Upper lobe of left lung (tissue), 6 donors: ENCODE data around the gene DPP10. TPM values are rescaled to one million over a fixed set of nuclear protein-coding genes. Genes with fewer than 3 reads are reported as not detected.

Experiments used
- ATAC-seq, 2 donors: fragments of 200-7000 bp; cut with Tn5 transposase; one replicate each; pipeline ENCODE4 v1.9.1; 2022; ENCODE audit warnings: mild to moderate bottlenecking in 2 of 2, moderate library complexity in 2 of 2; ENCODE audit not compliant: low FRiP score in 2 of 2
- DNase-seq, 2 donors: peaks; one replicate each; pipeline ENCODE4 v3.0.0-alpha.2; 2019 to 2020
- H3K27ac ChIP-seq, 4 donors: fragments of 200-600 bp; sonication (generic); one replicate each; pipeline ENCODE4 v1.5.1; 2016 to 2019
- H3K27me3 ChIP-seq, 4 donors: fragments of 200-600 bp; sonication (generic); one replicate each; pipeline ENCODE4 v1.5.1; 2017 to 2019
- H3K36me3 ChIP-seq, 4 donors: fragments of 200-600 bp; sonication (generic); one replicate each; pipeline ENCODE4 v1.5.1; 2016 to 2019
- H3K4me1 ChIP-seq, 4 donors: fragments of 200-600 bp; sonication (generic); one replicate each; pipeline ENCODE4 v1.5.1; 2018 to 2019
- H3K4me3 ChIP-seq, 4 donors: fragments of 200-600 bp; sonication (generic); one replicate each; pipeline ENCODE4 v1.5.1; 2017 to 2019; ENCODE audit warnings: mild to moderate bottlenecking in 2 of 4, moderate library complexity in 1 of 4
- H3K9me3 ChIP-seq, 4 donors: fragments of 200-600 bp; sonication (generic); one replicate each; pipeline ENCODE4 v1.5.1; 2018 to 2019
- EP300 ChIP-seq, 4 donors: sonication (generic); formaldehyde crosslinking; IDR thresholded peaks; one replicate each; pipeline ENCODE4 v1.5.1; 2017; ENCODE audit warnings: antibody characterized with exemption in 4 of 4, control low read depth in 2 of 4
- POLR2A ChIP-seq, 4 donors: fragments of 450-650 bp; IDR thresholded peaks; one replicate each; pipeline ENCODE4 v1.5.1; 2016 to 2017; ENCODE audit warnings: antibody characterized with exemption in 4 of 4, mild to moderate bottlenecking in 2 of 4
- POLR2AphosphoS5 ChIP-seq, 2 donors: sonication (generic); formaldehyde crosslinking; IDR thresholded peaks; one replicate each; pipeline ENCODE4 v1.5.1; 2017; ENCODE audit warnings: antibody characterized with exemption in 2 of 2
- WGBS, 2 donors: methylation state at CpG; one replicate each; pipeline ENCODE4 v1.1.5; 2017 to 2018; 5-methylcytosine and 5-hydroxymethylcytosine counted together
- total RNA-seq, 6 donors: library from RNA; depleted of rRNA in 4 of 6; stranded (reverse); fragments of >200 nt in 4 of 6; gene quantifications; one replicate each; pipeline versions ENCODE4 v1.1.0 to v1.2.1, GENCODE V29; 2016 to 2021
- TF ChIP-seq, protein P1 (sequence below), 6 experiments: fragments of 450-650 bp in 4 of 6; fragments of 200-600 bp in 2 of 6; sonication (generic) in 2 of 6; IDR thresholded peaks; one replicate each; pipeline ENCODE4 v1.5.1; 2016 to 2019; ENCODE audit warnings: antibody characterized with exemption in 6 of 6
- donor health status: DM: no; HTN: no; CAD: no; lungs with moderate emphysema.
- donor health status: DM: no; HTN: yes; CAD: no; lungs with severe emphysema.

Gene DPP10
- total RNA-seq, 6 donors from 2014 or later = 0.46 to 1.7 (median 0.77) TPM; not detected in 2

DNA sequence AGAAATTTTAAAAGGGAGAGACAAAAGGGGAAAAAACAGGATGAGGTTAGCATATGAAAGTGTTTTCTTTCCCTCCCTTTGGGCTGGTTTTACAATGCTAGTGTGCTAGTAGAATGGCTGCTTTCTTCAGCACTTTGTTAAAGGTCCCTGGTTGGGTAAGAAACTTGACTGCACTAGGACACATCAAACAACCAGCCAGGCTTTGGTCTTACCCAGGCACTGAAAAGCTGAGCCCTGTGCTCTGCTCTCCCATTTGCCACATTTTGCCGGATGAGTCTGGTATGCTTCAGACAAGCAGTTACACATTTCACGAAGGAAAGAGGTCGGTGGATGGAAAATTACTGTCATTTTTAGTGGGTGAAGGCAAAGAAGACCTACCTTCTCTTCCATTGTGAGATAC, 242.0 kb downstream of the DPP10 start:
- no peak overlapping the region for H3K27ac ChIP-seq
- 76 to 94% methylated on average over 3 of the region's 3 CpGs for WGBS, 2 donors
- TF ChIP-seq EP300 (IDR thresholded peaks at IDR 0.05) (no peak), POLR2AphosphoS5 (IDR thresholded peaks at IDR 0.05) (no peak), POLR2A (IDR thresholded peaks at IDR 0.05) (no peak)
- no peaks in the 10 kb centered on the region for H3K27me3 ChIP-seq
- ATAC-seq (no peak), DNase-seq (no peak)
- no peaks in the 10 kb centered on the region for H3K36me3 ChIP-seq
- no peaks in the 10 kb centered on the region for H3K4me1 ChIP-seq
- no peaks in the 10 kb centered on the region for H3K9me3 ChIP-seq
- H3K4me3 ChIP-seq = no peak overlapping the region

GRCh38 chr2:114685102-114685501, 242.7 kb downstream of the DPP10 start:
- H3K4me3 ChIP-seq = no peak overlapping the region
- DNase-seq (no peak), ATAC-seq (no peak)
- WGBS, 2 donors = 75 to 86% methylated on average over 3 of the region's 3 CpGs
- no peaks in the 10 kb centered on the region for H3K36me3 ChIP-seq
- no peak overlapping the region for H3K27ac ChIP-seq
- no peaks in the 10 kb centered on the region for H3K4me1 ChIP-seq
- H3K27me3 ChIP-seq = no peaks in the 10 kb centered on the region
- TF ChIP-seq EP300 (IDR thresholded peaks at IDR 0.05) (no peak), POLR2AphosphoS5 (IDR thresholded peaks at IDR 0.05) (no peak), POLR2A (IDR thresholded peaks at IDR 0.05) (no peak)
- TF ChIP-seq, protein P1, sequence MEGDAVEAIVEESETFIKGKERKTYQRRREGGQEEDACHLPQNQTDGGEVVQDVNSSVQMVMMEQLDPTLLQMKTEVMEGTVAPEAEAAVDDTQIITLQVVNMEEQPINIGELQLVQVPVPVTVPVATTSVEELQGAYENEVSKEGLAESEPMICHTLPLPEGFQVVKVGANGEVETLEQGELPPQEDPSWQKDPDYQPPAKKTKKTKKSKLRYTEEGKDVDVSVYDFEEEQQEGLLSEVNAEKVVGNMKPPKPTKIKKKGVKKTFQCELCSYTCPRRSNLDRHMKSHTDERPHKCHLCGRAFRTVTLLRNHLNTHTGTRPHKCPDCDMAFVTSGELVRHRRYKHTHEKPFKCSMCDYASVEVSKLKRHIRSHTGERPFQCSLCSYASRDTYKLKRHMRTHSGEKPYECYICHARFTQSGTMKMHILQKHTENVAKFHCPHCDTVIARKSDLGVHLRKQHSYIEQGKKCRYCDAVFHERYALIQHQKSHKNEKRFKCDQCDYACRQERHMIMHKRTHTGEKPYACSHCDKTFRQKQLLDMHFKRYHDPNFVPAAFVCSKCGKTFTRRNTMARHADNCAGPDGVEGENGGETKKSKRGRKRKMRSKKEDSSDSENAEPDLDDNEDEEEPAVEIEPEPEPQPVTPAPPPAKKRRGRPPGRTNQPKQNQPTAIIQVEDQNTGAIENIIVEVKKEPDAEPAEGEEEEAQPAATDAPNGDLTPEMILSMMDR (IDR thresholded peaks at IDR 0.05) = no peak
- H3K9me3 ChIP-seq = no peaks in the 10 kb centered on the region

GRCh38 chr2:114688241-114688640, 245.8 kb downstream of the DPP10 start:
- ATAC-seq (no peak), DNase-seq (no peak)
- Histone ChIP-seq H3K27me3 (no peaks in the 10 kb centered on the region), H3K36me3 (no peaks in the 10 kb centered on the region), H3K4me3 (no peak overlapping the region), H3K27ac (no peak overlapping the region), H3K4me1 (no peaks in the 10 kb centered on the region), H3K9me3 (no peaks in the 10 kb centered on the region)
- TF ChIP-seq EP300 (IDR thresholded peaks at IDR 0.05) (no peak), POLR2A (IDR thresholded peaks at IDR 0.05) (no peak), POLR2AphosphoS5 (IDR thresholded peaks at IDR 0.05) (no peak)
- TF ChIP-seq, protein P1 (IDR thresholded peaks at IDR 0.05) = no peak

GRCh38 chr2:114698520-114698919, 256.1 kb downstream of the DPP10 start:
- no peaks in the 10 kb centered on the region for H3K36me3 ChIP-seq
- TF ChIP-seq EP300 (IDR thresholded peaks at IDR 0.05) (no peak), POLR2A (IDR thresholded peaks at IDR 0.05) (no peak), POLR2AphosphoS5 (IDR thresholded peaks at IDR 0.05) (no peak)
- TF ChIP-seq, protein P1 (IDR thresholded peaks at IDR 0.05) = no peak
- DNase-seq (no peak), ATAC-seq (no peak)
- no peaks in the 10 kb centered on the region for H3K4me1 ChIP-seq
- 50 to 62% methylated on average over 1 of the region's 1 CpG for WGBS, 2 donors
- H3K4me3 ChIP-seq = no peak overlapping the region
- H3K27me3 ChIP-seq = peaks cover 0 to 3% (median 0%) of the 10 kb centered on the region in 4 donors
- no peak overlapping the region for H3K27ac ChIP-seq
- no peaks in the 10 kb centered on the region for H3K9me3 ChIP-seq

DNA sequence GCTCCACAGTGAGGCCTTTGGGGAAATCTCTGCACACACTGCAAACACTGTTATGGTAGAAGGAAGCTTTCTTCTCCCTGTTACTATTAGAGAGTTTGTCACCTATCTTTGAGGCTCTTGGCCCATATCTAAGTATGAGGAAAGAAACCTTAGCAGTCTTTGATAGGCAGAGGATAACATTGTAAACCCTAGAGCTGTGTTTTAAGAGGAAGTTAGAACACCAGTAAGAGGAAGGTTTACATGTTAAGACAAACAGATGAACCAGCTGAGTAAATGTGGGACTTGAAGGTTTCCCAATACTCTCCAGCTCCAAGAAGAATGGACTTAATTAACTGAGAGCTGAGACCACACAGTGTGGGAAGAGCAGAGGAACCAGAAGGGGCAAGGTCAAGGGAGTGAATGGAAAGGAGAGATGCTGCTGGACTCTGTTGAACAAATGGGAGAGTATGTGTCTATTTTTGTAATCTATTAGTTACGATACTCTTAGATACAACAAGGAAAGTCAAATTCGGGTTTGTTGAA, 257.0 kb downstream of the DPP10 start:
- TF ChIP-seq EP300 (IDR thresholded peaks at IDR 0.05) (no peak), POLR2AphosphoS5 (IDR thresholded peaks at IDR 0.05) (no peak), POLR2A (IDR thresholded peaks at IDR 0.05) (no peak)
- TF ChIP-seq, protein P1 (IDR thresholded peaks at IDR 0.05) = no peak
- DNase-seq (no peak), ATAC-seq (no peak)
- Histone ChIP-seq H3K36me3 (no peaks in the 10 kb centered on the region), H3K4me1 (no peaks in the 10 kb centered on the region), H3K27ac (no peak overlapping the region), H3K9me3 (no peaks in the 10 kb centered on the region), H3K27me3 (peaks cover 0 to 3% (median 0%) of the 10 kb centered on the region in 4 donors), H3K4me3 (no peak overlapping the region)
- 72 to 77% methylated on average over 2 of the region's 2 CpGs for WGBS, 2 donors
